ENCODE data around the gene AMMECR1.
"Not testable (repeated sequence)": the region's sequence is repeated elsewhere in the genome, so short reads cannot be mapped to it uniquely, and the experiment has no call there.

AMMECR1 gene

GRCh38 chrX:110257889-110258288 lies 60.0 kb downstream of the AMMECR1 start:
- no peak for DNase-seq (ENCODE audit: low read depth)

- DNase-seq (ENCODE audit: low read depth): no peak
Measured at GRCh38 chrX:110252711-110253110, 65.2 kb downstream of the AMMECR1 start.

DNA sequence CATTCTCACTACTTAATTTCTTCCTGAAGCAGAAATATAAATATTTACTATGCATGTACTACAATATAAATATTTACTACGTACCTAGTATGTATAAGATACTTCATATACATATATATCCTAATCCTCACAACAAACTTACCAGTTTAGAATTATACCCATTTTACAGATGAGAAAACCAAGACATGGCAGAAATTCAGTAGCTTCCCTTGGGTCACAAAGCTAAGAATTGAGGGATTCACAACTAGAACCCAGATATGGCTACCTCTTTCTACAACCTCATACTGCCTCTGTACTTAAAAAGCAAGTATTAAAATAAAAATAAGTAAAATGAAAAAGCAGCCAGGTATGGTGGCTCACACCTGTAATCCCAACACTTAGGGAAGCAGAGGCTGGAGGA lies 65.9 kb downstream of the AMMECR1 start:
- no peak for DNase-seq (ENCODE audit: low read depth)

- DNase-seq (ENCODE audit: low read depth): no peak
Measured at GRCh38 chrX:110251526-110251925, 66.4 kb downstream of the AMMECR1 start.

DNA sequence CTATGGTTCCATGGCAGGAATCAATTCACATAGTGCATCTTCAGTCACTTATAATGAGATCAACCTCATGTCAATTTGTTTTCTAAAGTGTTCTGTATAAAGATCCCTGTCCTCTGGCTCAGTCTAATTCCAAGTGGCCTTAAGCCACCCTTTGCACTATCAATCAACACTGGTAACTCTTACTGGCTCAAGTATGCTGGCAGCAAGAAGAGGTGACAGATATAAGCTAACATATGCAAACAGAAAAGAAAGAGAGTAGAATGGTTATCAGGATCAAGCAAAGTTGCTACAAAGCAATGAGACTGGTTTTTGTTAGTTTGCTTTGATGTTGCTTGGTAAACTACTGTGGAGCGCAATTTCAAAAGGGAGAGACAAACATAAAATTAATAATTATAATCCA lies 67.0 kb downstream of the AMMECR1 start:
- no peak for DNase-seq (ENCODE audit: low read depth)

DNA sequence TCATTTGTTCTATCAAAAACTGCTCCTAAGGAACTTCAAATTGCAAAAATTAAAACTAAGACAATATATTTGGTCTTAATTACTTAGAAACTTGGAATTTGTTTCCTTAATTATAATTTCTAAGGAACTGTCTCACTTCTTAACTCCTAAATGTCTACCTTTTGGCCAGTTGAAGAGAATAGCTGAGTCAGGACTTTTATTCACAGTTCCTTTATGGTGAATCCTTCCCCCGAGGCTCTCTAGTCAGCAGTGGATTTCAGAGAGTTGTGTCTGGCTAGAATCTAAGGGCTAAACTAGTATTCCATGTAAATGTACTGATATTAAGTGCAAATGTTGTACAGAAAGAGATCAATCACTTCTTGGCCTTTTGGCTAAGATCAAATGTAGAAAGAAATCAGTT lies 69.3 kb downstream of the AMMECR1 start:
- no peak for DNase-seq (ENCODE audit: low read depth)

GRCh38 chrX:110245011-110245410 lies 72.9 kb downstream of the AMMECR1 start:
- DNase-seq (ENCODE audit: low read depth): no peak

DNA sequence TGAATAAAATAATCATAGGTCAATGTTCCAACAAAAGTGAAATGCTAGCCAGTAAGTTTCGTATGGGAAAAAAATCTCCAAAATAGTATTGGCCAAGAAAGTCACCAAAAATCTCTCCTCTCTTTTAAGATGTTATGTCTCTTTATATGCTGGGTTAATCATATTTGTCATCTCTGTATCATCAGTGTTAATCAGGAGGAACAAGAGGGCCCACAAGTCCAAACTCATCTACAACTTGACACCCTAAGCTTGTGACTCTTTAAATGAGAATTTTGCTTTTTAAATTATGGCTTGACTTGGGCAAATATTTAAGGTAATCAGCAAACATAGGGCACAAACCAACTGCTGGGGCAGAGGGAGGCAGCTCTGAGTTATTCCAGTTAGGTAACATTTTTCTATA lies 75.5 kb downstream of the AMMECR1 start:
- DNase-seq (ENCODE audit: low read depth): no peak

DNA sequence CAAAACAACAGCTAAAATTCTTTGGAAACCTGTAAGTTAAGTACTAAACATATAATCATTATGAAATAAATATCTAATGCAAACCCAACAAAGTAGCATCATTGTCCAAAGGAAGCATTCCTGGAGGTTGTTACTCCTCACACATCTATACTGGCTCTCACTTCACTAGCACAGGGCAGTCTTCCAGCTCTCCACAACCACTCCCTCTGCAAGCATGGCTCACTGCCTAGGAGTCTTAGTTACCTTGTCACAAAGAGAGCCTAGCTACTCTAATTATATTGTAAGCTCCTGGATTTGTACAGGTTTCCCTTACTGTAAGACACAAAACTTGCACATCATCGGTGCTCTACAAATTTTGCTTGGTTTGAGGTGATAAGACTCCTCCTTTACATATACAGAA lies 76.1 kb downstream of the AMMECR1 start:
- no peak for DNase-seq (ENCODE audit: low read depth)

- DNase-seq (ENCODE audit: low read depth): not testable (repeated sequence)
Measured at GRCh38 chrX:110238259-110238658, 79.6 kb downstream of the AMMECR1 start.

- not testable (repeated sequence) for DNase-seq (ENCODE audit: low read depth)
Measured at GRCh38 chrX:110231485-110231884, 86.4 kb downstream of the AMMECR1 start.

- DNase-seq (ENCODE audit: low read depth): peak; percentile 41
Measured at GRCh38 chrX:110229497-110230111, 88.3 kb downstream of the AMMECR1 start.

- DNase-seq (ENCODE audit: low read depth): no peak
Measured at GRCh38 chrX:110228453-110228852, 89.4 kb downstream of the AMMECR1 start.

DNA sequence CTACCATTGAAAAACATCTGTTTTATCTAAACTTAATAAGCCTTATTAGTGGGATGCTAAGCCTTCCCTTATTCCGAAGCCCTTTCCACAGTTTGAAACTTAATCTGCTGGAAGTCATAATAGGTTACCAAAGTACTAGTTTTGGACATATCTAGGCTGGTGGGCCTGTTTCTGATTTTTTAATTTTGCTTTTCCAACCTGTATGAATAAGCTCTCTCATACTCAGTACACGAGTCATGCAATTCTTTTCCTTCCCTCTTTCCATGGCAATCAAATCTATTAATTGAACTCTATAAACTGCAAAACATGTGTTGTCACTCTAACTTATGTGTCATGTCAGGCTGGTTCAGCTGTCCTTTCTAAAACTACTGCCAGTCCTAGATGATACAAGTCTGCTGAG lies 91.0 kb downstream of the AMMECR1 start:
- no peak for DNase-seq (ENCODE audit: low read depth)

GRCh38 chrX:110224926-110225617 lies 92.8 kb downstream of the AMMECR1 start:
- no peak for DNase-seq (ENCODE audit: low read depth)

DNA sequence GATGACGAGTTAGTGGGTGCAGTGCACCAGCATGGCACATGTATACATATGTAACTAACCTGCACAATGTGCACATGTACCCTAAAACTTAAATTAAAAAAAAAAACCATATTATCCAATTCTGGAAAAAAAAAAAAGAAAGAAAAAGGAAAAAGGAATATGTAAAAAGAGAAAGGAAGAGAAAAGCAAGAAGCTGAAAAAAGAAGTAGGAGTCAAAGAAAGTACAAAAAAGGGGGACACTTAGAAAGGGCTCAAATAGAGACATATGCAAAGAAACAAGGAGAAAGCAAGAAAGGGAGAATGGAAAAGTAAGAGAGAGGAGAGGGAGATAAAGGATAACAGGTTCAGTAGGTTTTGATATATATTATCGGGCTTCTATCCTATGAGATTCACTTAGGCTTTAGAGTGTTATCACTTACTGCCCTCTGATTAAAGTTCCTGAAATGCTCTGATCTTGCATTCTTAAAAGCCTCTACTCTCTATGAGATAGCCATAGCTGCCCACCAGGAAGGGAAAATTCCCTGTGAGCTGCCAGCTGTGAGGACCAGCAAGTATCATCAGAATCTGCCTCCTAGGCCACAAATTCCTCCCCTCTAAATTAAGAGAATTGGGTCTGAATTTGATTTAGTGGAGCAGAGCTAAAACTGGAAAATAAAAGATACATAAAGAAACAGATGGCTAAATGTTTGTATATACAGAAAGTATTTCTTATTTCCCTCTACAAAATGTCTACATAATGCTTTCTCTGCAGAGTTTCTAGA lies 95.2 kb downstream of the AMMECR1 start:
- DNase-seq (ENCODE audit: low read depth): no peak

DNA sequence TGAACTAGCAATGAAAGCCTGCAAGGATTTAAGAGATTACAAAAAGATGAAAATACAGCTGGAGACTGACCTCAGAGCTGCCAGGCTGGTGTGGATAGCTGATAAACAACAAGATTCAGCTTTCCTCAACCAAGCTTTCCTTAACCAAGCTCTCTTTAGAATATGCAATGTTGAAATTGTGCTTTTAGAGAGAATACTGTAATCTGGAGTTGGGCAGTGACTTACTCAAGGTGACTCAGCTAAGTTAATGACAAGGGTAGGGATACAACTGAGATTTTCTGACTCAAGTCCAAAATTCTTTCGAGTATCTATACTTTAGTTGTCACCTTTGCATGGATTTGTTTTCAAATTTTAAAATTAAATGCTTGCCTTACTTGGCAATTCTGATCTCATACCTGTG lies 98.0 kb downstream of the AMMECR1 start:
- no peak for DNase-seq (ENCODE audit: low read depth)

DNA sequence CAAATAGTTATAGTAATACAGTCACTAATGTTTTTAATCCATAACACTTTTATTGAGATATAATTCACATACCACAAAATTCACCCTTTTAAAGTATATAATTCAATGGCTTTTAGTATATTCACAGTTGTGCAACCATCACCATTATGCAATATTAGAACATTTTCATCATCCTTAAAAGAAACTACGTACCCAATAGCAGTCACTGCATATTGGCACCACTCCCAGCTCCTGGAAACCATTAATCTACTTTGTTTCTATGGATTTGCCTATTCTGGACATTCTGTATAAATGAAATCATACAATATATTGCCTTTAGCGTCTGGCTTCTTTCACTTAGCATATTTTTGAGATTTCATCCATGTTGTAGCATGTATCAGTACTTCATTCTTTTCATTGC lies 99.3 kb downstream of the AMMECR1 start:
- no peak for DNase-seq (ENCODE audit: low read depth)

GRCh38 chrX:110216027-110216426 lies 101.9 kb downstream of the AMMECR1 start:
- DNase-seq (ENCODE audit: low read depth): no peak

GRCh38 chrX:110215411-110215810 lies 102.5 kb downstream of the AMMECR1 start:
- DNase-seq (ENCODE audit: low read depth): no peak

- DNase-seq (ENCODE audit: low read depth): no peak
Measured at GRCh38 chrX:110214684-110215083, 103.2 kb downstream of the AMMECR1 start.

GRCh38 chrX:110213183-110213582 lies 104.7 kb downstream of the AMMECR1 start:
- no peak for DNase-seq (ENCODE audit: low read depth)

GRCh38 chrX:110212299-110212698 lies 105.6 kb downstream of the AMMECR1 start:
- no peak for DNase-seq (ENCODE audit: low read depth)

Data from activated T-cell treated with anti-CD3 and anti-CD28 coated beads for 24 hours (primary cell).